ENCODE measurements around the gene ASB16.

GRCh38 chr17:44223541-44224071 is 53.1 kb downstream of the ASB16 start:
- no peak for TF ChIP-seq TAF1 (IDR thresholded peaks at IDR 0.05; ENCODE audit: borderline replicate concordance, low read depth, low read length)
- peak; percentile 96 for TF ChIP-seq NFIC (IDR thresholded peaks at IDR 0.05; ENCODE audit: borderline replicate concordance)
- TF ChIP-seq CTCF (IDR thresholded peaks at IDR 0.05), result no peak
- no peak for TF ChIP-seq YY1 (IDR thresholded peaks at IDR 0.05; ENCODE audit: low read depth)
- TF ChIP-seq MAX (IDR thresholded peaks at IDR 0.05; ENCODE audit: low read depth), result peak; percentile 46; the same call in 1 of the 2 replicates
- TF ChIP-seq SMC3 (IDR thresholded peaks at IDR 0.05; ENCODE audit: low read depth, low read length), result no peak
- no peak for TF ChIP-seq FOXJ3 (CRISPR knock-in tag; IDR thresholded peaks at IDR 0.05)
- no peak for TF ChIP-seq MXI1 (IDR thresholded peaks at IDR 0.05; ENCODE audit: low read depth, low read length)
- TF ChIP-seq FOXM1 (IDR thresholded peaks at IDR 0.05; ENCODE audit: low read depth), result no peak
- TF ChIP-seq SIN3A (IDR thresholded peaks at IDR 0.05; ENCODE audit: borderline replicate concordance, low read depth, low read length), result no peak

All from SK-N-SH (cell line).